NT2/D1 (cell line): ENCODE results near the gene CAPN12.

Experiments used
- DNase-seq: peaks from one replicate; pipeline ENCODE4 v3.0.0-alpha.2; 2011; ENCODE audit warnings: low read depth, low spot score
- H3K27me3 ChIP-seq: 2 replicates; pipeline ENCODE4 v1.6.0; 2011; ENCODE audit warnings: mild to moderate bottlenecking; ENCODE audit not compliant: insufficient read length, insufficient read depth
- H3K36me3 ChIP-seq: 2 replicates; pipeline ENCODE4 v1.6.1; 2011; ENCODE audit warnings: mild to moderate bottlenecking, low read length, mixed read lengths; ENCODE audit not compliant: insufficient read depth, insufficient read length
- H3K4me1 ChIP-seq: 2 replicates; pipeline ENCODE4 v1.5.1; 2011; ENCODE audit not compliant: insufficient read depth, insufficient read length
- H3K4me3 ChIP-seq: 2 replicates; pipeline ENCODE4 v1.5.1; 2011; ENCODE audit warnings: low read depth; ENCODE audit not compliant: insufficient read length
- H3K9ac ChIP-seq: 2 replicates; pipeline ENCODE4 v1.6.0; 2011; ENCODE audit warnings: low read depth; ENCODE audit not compliant: insufficient read length
- H3K9me3 ChIP-seq: 2 replicates; pipeline ENCODE4 v1.5.1; 2011; ENCODE audit warnings: mild to moderate bottlenecking, low read length; ENCODE audit not compliant: insufficient read depth
- SUZ12 ChIP-seq: IDR thresholded peaks from 2 replicates; pipeline ENCODE4 v1.6.1; 2011; ENCODE audit not compliant: insufficient read length, insufficient read depth; ENCODE audit errors: extremely low read depth
- YY1 ChIP-seq: IDR thresholded peaks from 2 replicates; pipeline ENCODE4 v1.6.1; 2011; ENCODE audit not compliant: insufficient read length, insufficient read depth
- ZNF274 ChIP-seq: IDR thresholded peaks from 2 replicates; pipeline ENCODE4 v1.6.1; 2011; ENCODE audit warnings: mild to moderate bottlenecking, low read depth, low read length

CAPN12 gene

GRCh38 chr19:38726761-38727301, 17.4 kb downstream of the CAPN12 start:
- Histone ChIP-seq H3K36me3 (peaks cover 96% of the 10 kb centered on the region), H3K4me3 (no peak overlapping the region), H3K27me3 (no peaks in the 10 kb centered on the region), H3K9ac (no peak overlapping the region), H3K4me1 (peaks cover 8% of the 10 kb centered on the region), H3K9me3 (no peaks in the 10 kb centered on the region)
- TF ChIP-seq SUZ12, result no peak
- TF ChIP-seq ZNF274, result no peak
- no peak for TF ChIP-seq YY1
- no peak for DNase-seq

GRCh38 chr19:38726284-38726673, 18.0 kb downstream of the CAPN12 start:
- Histone ChIP-seq H3K4me3 (no peak overlapping the region), H3K9ac (no peak overlapping the region), H3K4me1 (peaks cover 12% of the 10 kb centered on the region), H3K36me3 (peaks cover 96% of the 10 kb centered on the region), H3K27me3 (no peaks in the 10 kb centered on the region), H3K9me3 (no peaks in the 10 kb centered on the region)
- TF ChIP-seq ZNF274, result no peak
- TF ChIP-seq SUZ12, result no peak
- TF ChIP-seq YY1, result no peak
- no peak for DNase-seq

DNA sequence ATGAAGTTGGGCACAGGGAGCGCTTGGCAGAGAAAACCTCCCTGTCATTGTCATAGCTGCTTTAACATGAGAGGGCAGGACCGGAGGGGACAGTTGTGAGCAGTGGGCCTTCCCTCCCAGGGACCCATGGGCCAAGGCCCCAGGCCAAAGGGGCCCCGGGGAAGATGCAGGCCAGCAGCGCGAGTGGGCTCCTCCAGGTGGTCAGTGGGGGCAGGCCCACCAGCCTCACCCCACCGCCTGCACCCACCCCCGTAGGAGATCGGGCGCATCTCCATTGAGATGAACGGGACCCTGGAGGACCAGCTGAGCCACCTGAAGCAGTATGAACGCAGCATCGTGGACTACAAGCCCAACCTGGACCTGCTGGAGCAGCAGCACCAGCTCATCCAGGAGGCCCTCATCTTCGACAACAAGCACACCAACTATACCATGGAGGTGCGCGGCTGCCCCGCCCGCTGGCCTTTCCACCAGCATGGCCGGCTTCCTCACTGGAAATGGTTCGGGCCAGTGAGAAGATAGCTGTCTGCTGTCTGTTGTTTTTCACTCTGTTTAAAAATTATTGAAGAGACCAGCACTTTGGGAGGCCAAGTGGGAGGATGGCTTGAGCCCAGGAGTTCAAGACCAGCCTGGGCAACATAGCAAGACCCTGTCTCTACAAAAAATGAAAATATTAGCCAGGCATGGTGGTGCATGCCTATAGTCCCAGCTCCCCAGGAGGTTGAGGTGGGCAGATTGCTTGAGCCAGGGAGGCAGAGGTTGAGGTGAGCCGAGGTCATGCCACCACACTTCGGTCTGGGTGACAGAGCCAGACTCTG, 18.6 kb downstream of the CAPN12 start:
- no peaks in the 10 kb centered on the region for H3K9me3 ChIP-seq
- H3K36me3 ChIP-seq, result peaks cover 96% of the 10 kb centered on the region
- no peak for TF ChIP-seq YY1
- TF ChIP-seq ZNF274, result no peak
- TF ChIP-seq SUZ12, result no peak
- DNase-seq, result no peak
- no peak overlapping the region for H3K4me3 ChIP-seq
- no peaks in the 10 kb centered on the region for H3K27me3 ChIP-seq
- H3K4me1 ChIP-seq, result peaks cover 12% of the 10 kb centered on the region
- no peak overlapping the region for H3K9ac ChIP-seq

DNA sequence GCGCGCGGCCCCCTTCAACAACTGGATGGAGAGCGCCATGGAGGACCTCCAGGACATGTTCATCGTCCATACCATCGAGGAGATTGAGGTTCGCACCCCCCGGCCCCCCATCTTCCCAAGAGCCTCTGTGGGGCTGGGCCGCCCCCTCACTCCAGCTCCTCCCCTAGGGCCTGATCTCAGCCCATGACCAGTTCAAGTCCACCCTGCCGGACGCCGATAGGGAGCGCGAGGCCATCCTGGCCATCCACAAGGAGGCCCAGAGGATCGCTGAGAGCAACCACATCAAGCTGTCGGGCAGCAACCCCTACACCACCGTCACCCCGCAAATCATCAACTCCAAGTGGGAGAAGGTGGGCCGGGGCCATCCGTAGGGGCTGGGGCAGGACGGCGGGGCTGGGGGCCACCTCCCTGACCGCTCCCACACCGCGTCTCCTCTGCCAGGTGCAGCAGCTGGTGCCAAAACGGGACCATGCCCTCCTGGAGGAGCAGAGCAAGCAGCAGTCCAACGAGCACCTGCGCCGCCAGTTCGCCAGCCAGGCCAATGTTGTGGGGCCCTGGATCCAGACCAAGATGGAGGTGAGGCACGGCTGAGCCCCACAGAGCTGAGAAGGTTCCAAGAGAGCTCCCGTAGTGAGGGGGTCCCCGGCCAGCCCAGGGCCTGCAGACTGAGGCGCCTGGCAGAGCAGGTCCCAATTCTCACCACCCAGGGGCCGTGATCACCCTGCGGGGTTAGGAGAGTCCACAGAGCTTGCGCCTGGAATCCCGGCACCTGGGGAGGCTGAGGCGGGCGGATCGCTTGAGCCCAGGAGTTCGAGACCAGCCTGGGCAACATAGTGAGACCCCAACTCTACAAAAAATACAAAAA, 20.1 kb downstream of the CAPN12 start:
- no peak overlapping the region for H3K4me3 ChIP-seq
- H3K27me3 ChIP-seq, result no peaks in the 10 kb centered on the region
- no peak overlapping the region for H3K9ac ChIP-seq
- no peak for DNase-seq
- no peaks in the 10 kb centered on the region for H3K9me3 ChIP-seq
- peaks cover 99% of the 10 kb centered on the region for H3K36me3 ChIP-seq
- H3K4me1 ChIP-seq, result peaks cover 14% of the 10 kb centered on the region
- no peak for TF ChIP-seq SUZ12
- no peak for TF ChIP-seq YY1
- TF ChIP-seq ZNF274, result no peak

DNA sequence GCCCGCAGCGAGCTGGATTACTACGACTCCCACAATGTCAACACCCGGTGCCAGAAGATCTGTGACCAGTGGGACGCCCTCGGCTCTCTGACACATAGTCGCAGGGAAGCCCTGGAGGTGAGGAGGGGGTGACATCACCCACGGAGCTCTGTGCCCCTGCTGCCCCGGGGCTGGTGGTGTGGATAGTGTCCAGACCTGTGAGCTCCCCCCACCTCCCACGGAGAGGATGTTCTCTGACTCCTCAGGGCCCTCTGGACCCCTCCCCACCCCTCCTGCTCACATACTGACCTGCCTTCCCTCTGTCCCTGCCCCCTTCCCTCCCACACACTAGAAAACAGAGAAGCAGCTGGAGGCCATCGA, 20.7 kb downstream of the CAPN12 start:
- Histone ChIP-seq H3K4me1 (peaks cover 14% of the 10 kb centered on the region), H3K9ac (no peak overlapping the region), H3K4me3 (no peak overlapping the region), H3K36me3 (peaks cover 99% of the 10 kb centered on the region), H3K9me3 (no peaks in the 10 kb centered on the region), H3K27me3 (no peaks in the 10 kb centered on the region)
- no peak for DNase-seq
- TF ChIP-seq SUZ12 (no peak), ZNF274 (no peak), YY1 (no peak)

GRCh38 chr19:38722947-38723605, 21.2 kb downstream of the CAPN12 start:
- H3K27me3 ChIP-seq, result no peaks in the 10 kb centered on the region
- TF ChIP-seq SUZ12 (no peak), YY1 (no peak), ZNF274 (no peak)
- no peak for DNase-seq
- H3K36me3 ChIP-seq, result peaks cover 98% of the 10 kb centered on the region
- peaks cover 16% of the 10 kb centered on the region for H3K4me1 ChIP-seq
- H3K9ac ChIP-seq, result no peak overlapping the region
- H3K9me3 ChIP-seq, result no peaks in the 10 kb centered on the region
- no peak overlapping the region for H3K4me3 ChIP-seq
